ENCODE results near the gene CORO2A. TPM values are rescaled to one million over a fixed set of nuclear protein-coding genes. Genes with fewer than 3 reads are reported as not detected.
A peak's percentile ranks its signal among the peaks of the same experiment; 100 is the strongest.

The CORO2A gene
- total RNA-seq, 1 donor from 2014 or later: 6.0 TPM

DNA sequence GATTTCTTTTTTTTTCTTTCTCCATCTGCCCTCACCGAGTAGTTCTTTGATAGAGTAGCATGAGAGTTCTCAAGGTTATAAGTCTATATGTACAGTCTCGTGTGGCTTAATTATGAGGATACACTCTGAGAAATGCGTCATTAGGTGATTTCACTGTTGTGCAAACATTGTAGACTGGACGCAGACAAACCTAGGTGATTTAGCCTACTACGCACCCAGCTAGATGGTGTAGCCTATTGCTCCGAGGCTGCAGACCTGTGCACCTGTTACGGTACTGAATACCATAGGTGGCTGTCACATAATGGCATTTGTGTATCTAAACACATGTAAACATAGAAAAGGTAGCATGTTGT is 26.9 kb upstream of the CORO2A start:
- no peak for DNase-seq (ENCODE audit: low spot score, unreplicated experiment)
- Mint-ChIP-seq H3K36me3 (ENCODE audit: insufficient read depth) (peaks cover 7% of the 10 kb centered on the region), H3K27ac (peak overlapping the region; percentile 91), H3K9me3 (ENCODE audit: low read depth) (no peaks in the 10 kb centered on the region), H3K4me1 (ENCODE audit: low read depth) (peaks cover 11% of the 10 kb centered on the region), H3K4me3 (ENCODE audit: low read depth) (no peak overlapping the region), H3K27me3 (no peaks in the 10 kb centered on the region)
- TF ChIP-seq, protein P1, sequence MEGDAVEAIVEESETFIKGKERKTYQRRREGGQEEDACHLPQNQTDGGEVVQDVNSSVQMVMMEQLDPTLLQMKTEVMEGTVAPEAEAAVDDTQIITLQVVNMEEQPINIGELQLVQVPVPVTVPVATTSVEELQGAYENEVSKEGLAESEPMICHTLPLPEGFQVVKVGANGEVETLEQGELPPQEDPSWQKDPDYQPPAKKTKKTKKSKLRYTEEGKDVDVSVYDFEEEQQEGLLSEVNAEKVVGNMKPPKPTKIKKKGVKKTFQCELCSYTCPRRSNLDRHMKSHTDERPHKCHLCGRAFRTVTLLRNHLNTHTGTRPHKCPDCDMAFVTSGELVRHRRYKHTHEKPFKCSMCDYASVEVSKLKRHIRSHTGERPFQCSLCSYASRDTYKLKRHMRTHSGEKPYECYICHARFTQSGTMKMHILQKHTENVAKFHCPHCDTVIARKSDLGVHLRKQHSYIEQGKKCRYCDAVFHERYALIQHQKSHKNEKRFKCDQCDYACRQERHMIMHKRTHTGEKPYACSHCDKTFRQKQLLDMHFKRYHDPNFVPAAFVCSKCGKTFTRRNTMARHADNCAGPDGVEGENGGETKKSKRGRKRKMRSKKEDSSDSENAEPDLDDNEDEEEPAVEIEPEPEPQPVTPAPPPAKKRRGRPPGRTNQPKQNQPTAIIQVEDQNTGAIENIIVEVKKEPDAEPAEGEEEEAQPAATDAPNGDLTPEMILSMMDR (IDR thresholded peaks at IDR 0.05; ENCODE audit: unreplicated experiment): no peak

DNA sequence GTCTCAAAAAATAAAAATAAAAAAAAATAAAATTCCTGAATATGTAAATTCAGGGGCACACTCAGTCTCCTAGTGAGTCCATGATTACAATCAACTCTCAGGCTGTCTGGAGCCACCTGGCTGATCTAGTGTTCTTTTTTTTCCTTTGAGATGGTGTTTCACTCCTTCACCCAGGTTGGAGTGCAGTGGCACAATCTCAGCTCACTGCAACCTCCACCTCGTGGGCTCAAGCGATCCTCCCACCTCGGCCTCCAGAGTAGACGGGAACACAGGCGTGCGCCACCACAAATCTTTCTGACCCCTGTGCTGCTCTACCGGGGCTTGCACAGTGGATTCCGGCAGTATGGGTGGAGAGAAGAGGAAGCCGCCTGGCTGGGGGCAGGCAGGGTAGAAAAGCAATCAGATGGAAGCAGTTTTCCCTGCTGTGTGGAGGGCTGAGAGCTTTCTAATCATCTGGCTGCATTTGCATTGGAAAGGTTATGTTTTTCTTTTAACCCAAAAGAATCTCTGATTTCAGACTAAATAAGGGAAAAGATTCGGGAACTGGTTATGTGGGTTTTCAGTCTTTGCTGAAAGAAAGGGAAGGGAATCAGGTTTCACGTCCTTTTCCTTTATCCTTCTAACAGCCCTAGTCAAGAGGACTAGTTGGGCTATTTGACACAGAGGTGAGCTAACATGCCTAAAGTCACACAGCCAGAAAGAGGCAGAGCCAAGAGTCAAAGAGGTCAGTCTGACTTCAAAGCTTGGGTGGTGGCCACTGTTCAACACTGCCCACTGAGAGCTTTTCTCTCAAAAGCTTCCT is 26.3 kb upstream of the CORO2A start:
- TF ChIP-seq, protein P1 (IDR thresholded peaks at IDR 0.05; ENCODE audit: unreplicated experiment): no peak
- peaks cover 11% of the 10 kb centered on the region for H3K4me1 Mint-ChIP-seq (ENCODE audit: low read depth)
- H3K4me3 Mint-ChIP-seq (ENCODE audit: low read depth): no peak overlapping the region
- DNase-seq (ENCODE audit: low spot score, unreplicated experiment): no peak
- peaks cover 7% of the 10 kb centered on the region for H3K36me3 Mint-ChIP-seq (ENCODE audit: insufficient read depth)
- no peaks in the 10 kb centered on the region for H3K9me3 Mint-ChIP-seq (ENCODE audit: low read depth)
- H3K27ac Mint-ChIP-seq: peak overlapping the region; percentile 91
- H3K27me3 Mint-ChIP-seq: no peaks in the 10 kb centered on the region

DNA sequence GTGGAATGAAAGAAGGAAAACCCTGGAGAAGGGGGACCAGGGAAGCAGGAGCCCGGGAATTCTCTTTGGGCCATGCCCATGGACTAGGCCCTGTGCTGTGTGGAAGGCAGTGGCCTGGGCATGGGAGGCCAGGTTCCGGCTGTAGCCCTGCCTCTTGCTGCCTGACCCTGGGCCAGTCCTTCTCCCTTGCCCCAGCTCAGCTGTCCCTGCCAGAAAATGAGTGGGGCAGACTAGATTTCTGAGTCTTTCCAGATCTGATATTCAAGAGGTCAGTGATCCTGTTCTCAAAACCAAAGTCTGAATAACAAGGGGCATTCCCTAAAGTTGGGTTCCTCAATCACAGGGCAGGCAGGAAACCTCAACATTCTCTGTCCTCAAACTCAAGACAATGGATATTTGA is 24.8 kb upstream of the CORO2A start:
- DNase-seq (ENCODE audit: low spot score, unreplicated experiment): no peak
- H3K4me3 Mint-ChIP-seq (ENCODE audit: low read depth): no peak overlapping the region
- no peak overlapping the region for H3K27ac Mint-ChIP-seq
- H3K27me3 Mint-ChIP-seq: no peaks in the 10 kb centered on the region
- no peaks in the 10 kb centered on the region for H3K9me3 Mint-ChIP-seq (ENCODE audit: low read depth)
- TF ChIP-seq, protein P1 (IDR thresholded peaks at IDR 0.05; ENCODE audit: unreplicated experiment): no peak
- peaks cover 11% of the 10 kb centered on the region for H3K4me1 Mint-ChIP-seq (ENCODE audit: low read depth)
- peaks cover 6% of the 10 kb centered on the region for H3K36me3 Mint-ChIP-seq (ENCODE audit: insufficient read depth)

DNA sequence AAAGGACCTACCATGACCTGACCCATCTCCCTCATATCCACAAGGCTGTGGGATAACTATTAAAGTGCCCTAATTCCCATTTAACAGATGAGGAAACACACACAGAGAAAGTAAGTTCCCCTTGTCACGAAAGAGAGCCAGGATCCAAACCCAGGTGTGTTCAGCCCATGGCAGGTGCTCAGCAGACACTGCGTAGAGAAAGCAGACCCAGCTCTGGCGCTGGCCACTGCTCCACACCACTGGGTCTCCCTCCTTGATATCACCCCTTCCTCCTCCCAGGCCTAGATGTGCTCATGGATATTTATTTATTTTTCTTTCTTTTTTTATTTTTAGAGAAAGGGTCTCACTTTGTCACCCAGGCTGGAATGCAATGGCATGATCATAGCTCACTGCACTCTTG is 24.0 kb upstream of the CORO2A start:
- Mint-ChIP-seq H3K27me3 (no peaks in the 10 kb centered on the region), H3K4me1 (ENCODE audit: low read depth) (peaks cover 11% of the 10 kb centered on the region), H3K36me3 (ENCODE audit: insufficient read depth) (peaks cover 9% of the 10 kb centered on the region), H3K9me3 (ENCODE audit: low read depth) (no peaks in the 10 kb centered on the region), H3K4me3 (ENCODE audit: low read depth) (no peak overlapping the region), H3K27ac (no peak overlapping the region)
- DNase-seq (ENCODE audit: low spot score, unreplicated experiment): no peak
- TF ChIP-seq, protein P1 (IDR thresholded peaks at IDR 0.05; ENCODE audit: unreplicated experiment): no peak

DNA sequence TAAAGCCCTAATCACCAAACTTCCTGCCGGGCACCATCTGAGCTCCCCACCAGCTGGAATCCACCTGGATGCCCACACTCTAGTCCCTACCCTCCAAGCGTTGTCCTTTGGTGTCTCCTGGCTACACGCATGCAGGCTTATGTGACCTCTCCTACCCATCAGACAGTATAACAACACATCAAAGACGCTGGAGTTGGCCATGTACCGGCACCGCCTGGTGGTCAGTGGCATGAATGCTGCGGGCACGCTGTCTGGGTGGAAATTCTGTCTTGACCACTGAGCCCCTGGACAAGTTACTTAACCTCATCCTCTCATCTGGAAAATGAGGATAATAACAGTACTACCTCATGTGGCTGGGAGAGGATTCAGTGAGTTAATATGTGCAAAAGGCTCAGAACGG is 23.4 kb upstream of the CORO2A start:
- TF ChIP-seq, protein P1 (IDR thresholded peaks at IDR 0.05; ENCODE audit: unreplicated experiment): peak; percentile 50
- no peak overlapping the region for H3K27ac Mint-ChIP-seq
- peaks cover 9% of the 10 kb centered on the region for H3K36me3 Mint-ChIP-seq (ENCODE audit: insufficient read depth)
- no peaks in the 10 kb centered on the region for H3K27me3 Mint-ChIP-seq
- H3K9me3 Mint-ChIP-seq (ENCODE audit: low read depth): no peaks in the 10 kb centered on the region
- H3K4me1 Mint-ChIP-seq (ENCODE audit: low read depth): peaks cover 11% of the 10 kb centered on the region
- H3K4me3 Mint-ChIP-seq (ENCODE audit: low read depth): no peak overlapping the region
- DNase-seq (ENCODE audit: low spot score, unreplicated experiment): no peak
